ENCODE measurements around the gene CLTC.
"Not testable (repeated sequence)": the region's sequence is repeated elsewhere in the genome, so short reads cannot be mapped to it uniquely, and the experiment has no call there.

The CLTC gene

GRCh38 chr17:59619298-59620063 lies at the start of gene CLTC:
Gene CLTC (plus strand): TSS chr17:59619895. CDS start chr17:59620132, 237 bp downstream.
- peak; percentile 99 for DNase-seq

- DNase-seq: peak; percentile 14
Observed at GRCh38 chr17:59572301-59572924, 47.3 kb upstream of the CLTC start.

- DNase-seq: not testable (repeated sequence)
Observed at GRCh38 chr17:59584168-59584567, 35.5 kb upstream of the CLTC start.

- no peak for DNase-seq
Observed at GRCh38 chr17:59600169-59600568, 19.5 kb upstream of the CLTC start.

- no peak for DNase-seq
Observed at GRCh38 chr17:59601130-59601529, 18.6 kb upstream of the CLTC start.

- no peak for DNase-seq
Observed at GRCh38 chr17:59607061-59607460, 12.6 kb upstream of the CLTC start.

GRCh38 chr17:59607817-59608403 lies 11.8 kb upstream of the CLTC start:
- DNase-seq: peak; percentile 60

GRCh38 chr17:59611503-59611902 lies 8.2 kb upstream of the CLTC start:
- DNase-seq: no peak

- peak; percentile 61 for DNase-seq
Observed at GRCh38 chr17:59616253-59616920, 3.3 kb upstream of the CLTC start.

- DNase-seq: peak; percentile 34
Observed at GRCh38 chr17:59617156-59617732, 2.5 kb upstream of the CLTC start.

- DNase-seq: no peak
Observed at GRCh38 chr17:59619035-59619297, 729 bp upstream of the CLTC start.

- DNase-seq: no peak
Observed at GRCh38 chr17:59620064-59620359, 317 bp downstream of the CLTC start.

- peak; percentile 84 for DNase-seq
Observed at GRCh38 chr17:59620518-59621259, 994 bp downstream of the CLTC start.

GRCh38 chr17:59621771-59622170 lies 2.1 kb downstream of the CLTC start:
- DNase-seq: no peak

- no peak for DNase-seq
Observed at GRCh38 chr17:59623151-59623550, 3.5 kb downstream of the CLTC start.

- DNase-seq: no peak
Observed at GRCh38 chr17:59626756-59627155, 7.1 kb downstream of the CLTC start.

GRCh38 chr17:59627274-59627673 lies 7.6 kb downstream of the CLTC start:
- peak; percentile 42 for DNase-seq

GRCh38 chr17:59627770-59628171 lies 8.1 kb downstream of the CLTC start:
- no peak for DNase-seq

GRCh38 chr17:59629174-59629573 lies 9.5 kb downstream of the CLTC start:
- no peak for DNase-seq

GRCh38 chr17:59631276-59631675 lies 11.6 kb downstream of the CLTC start:
- DNase-seq: no peak

- no peak for DNase-seq
Observed at GRCh38 chr17:59632398-59632797, 12.7 kb downstream of the CLTC start.

GRCh38 chr17:59633658-59634359 lies 14.1 kb downstream of the CLTC start:
- DNase-seq: no peak

Measured in hematopoietic multipotent progenitor cell treated with erythropoietin and hydrocortisone succinate and interleukin-3 and kit ligand, for 6 days (in vitro differentiated cells).